T-helper 2 cell (primary cell): Measurements from ENCODE around the gene ERF.

Experiments used
- DNase-seq, 5 experiments: peaks; one replicate each; pipeline versions ENCODE4 v3.0.0 to v3.0.0-alpha.2; 2012 to 2022
- total RNA-seq, 2 donors: gene quantifications; one replicate each; lab custom pipeline; 2026; lab: John Stamatoyannopoulos, UW

ERF gene
- 38.7 to 71.7 reads per million in 2 donors for total RNA-seq

DNA sequence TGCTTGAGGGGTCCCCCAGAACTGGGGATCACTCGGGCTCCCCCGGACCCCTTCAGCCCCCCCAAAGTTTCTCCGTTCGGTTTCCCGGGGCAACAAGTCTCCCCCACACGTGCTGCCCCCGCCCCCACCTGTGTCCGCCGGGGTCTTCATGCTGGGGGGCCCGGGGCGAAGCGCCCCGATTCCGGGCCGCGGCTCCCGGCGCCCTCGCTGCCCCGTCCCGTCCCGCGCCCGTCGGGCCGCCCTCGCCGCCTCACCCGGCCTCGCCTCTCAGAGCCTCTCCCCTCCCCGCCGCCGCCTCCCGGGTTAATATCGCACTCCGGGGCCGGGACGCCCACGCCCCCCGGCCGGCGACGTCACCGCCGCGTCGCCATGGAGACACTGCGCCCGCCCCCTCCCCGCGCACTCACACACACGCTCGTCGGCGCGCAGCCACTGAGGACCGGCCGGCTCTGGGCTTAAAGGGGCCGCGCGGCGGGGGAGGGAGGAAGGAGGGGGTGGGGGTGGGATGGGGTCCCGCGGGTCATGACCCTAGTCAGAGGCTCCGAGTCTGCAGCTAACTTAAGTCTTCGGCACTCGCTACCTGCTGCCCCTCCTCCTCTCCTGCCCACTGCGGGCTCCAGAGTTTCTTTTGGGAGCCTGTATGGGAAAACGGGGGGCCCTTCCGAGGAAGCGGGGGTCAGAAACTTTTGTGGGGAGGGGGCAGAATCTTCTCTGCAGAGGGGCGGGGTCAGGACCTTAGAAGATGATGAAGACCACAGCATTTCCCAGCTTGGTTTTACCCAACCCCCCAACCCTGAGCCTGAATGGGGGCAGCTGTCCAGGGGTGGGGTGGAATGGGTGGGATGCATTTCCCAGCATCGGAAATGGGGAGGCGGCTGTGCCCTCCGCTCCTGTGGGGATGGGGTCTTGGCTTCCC lies at the start of gene ERF:
Gene ERF, minus strand, starts transcription at position 279 of the 916 bp plus-strand sequence. Its CDS starts 129 bp downstream, at position 150.
- peak; percentile 88 to 94 (median 91) for DNase-seq

- no peak for DNase-seq
Observed at GRCh38 chr19:42303876-42304275, 48.9 kb upstream of the ERF start.

DNA sequence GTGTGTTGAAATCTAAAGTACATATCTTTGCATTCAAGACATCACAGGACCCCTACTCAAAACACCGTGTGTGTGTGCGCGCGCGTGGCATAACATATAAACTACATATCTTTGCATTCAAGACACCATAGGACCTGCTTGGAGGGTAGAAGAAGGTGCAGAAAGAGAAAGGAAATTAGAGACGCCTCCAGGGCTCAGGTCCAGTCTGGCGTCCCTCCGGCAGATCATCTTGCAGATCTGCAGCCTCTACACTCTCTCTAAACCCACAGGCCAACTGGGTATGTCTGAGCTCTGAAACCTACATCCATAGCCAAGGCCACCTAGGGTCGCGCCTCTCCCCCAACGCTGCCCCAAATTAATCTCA lies 48.2 kb upstream of the ERF start:
- no peak for DNase-seq

GRCh38 chr19:42301646-42302203 lies 46.8 kb upstream of the ERF start, which contains the start of gene PRR19:
Gene PRR19 (plus strand): TSS chr19:42302132. CDS start chr19:42309585, 7,453 bp downstream.
- peak in 1 of 5 experiments; percentile 51 for DNase-seq

- no peak for DNase-seq
Observed at GRCh38 chr19:42297039-42297438, 42.1 kb upstream of the ERF start.

GRCh38 chr19:42295831-42296525 lies 41.0 kb upstream of the ERF start:
- peak; percentile 73 to 88 (median 78) for DNase-seq

DNA sequence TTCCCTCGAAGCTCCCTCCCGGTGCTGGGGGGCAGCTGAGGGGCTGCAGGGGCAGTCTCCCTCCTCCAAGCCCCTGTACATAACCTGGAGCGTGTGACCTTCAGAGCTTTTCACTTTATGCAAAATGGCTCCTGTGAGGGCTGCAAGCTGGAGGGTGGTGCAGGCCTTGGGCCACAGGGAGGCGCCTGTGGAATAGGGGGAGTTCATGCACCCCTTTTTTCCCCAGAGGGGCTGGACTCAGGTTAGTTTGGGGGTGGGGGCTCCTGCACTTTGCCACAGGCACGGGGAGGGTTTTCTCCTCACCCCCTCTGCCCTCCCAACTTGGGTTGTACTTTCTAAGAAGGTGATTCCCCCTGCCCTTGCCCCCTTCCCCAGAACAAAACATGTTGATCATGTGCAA lies 40.4 kb upstream of the ERF start:
- no peak for DNase-seq

DNA sequence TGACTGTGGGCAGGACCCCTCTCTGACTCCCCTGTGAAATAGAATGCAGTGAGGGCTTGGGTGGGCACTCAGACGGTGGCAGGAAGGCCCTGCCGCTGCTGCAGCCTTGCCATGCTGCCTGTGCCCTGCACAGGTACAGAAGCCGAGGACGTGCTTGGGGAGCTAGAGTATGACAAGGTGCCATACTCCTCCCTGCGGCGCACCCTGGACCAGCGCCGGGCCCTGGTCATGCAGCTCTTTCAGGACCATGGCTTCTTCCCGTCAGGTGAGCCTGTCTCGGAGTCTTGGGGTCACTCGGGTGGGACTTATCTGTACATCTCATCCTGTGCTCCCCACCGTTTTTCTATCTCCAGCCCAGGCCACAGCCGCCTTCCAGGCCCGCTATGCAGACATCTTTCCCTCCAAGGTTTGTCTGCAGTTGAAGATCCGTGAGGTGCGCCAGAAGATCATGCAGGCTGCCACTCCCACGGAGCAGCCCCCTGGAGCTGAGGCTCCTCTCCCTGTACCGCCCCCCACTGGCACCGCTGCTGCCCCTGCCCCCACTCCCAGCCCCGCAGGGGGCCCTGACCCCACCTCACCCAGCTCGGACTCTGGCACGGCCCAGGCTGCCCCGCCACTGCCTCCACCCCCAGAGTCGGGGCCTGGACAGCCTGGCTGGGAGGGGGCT lies 39.7 kb upstream of the ERF start:
- no peak for DNase-seq

- no peak for DNase-seq
Observed at GRCh38 chr19:42293948-42294347, 39.0 kb upstream of the ERF start.

GRCh38 chr19:42293540-42293939 lies 38.6 kb upstream of the ERF start:
- DNase-seq, result no peak

GRCh38 chr19:42292963-42293362 lies 38.0 kb upstream of the ERF start:
- no peak for DNase-seq

- DNase-seq, result no peak
Observed at GRCh38 chr19:42292042-42292960, 37.4 kb upstream of the ERF start.

DNA sequence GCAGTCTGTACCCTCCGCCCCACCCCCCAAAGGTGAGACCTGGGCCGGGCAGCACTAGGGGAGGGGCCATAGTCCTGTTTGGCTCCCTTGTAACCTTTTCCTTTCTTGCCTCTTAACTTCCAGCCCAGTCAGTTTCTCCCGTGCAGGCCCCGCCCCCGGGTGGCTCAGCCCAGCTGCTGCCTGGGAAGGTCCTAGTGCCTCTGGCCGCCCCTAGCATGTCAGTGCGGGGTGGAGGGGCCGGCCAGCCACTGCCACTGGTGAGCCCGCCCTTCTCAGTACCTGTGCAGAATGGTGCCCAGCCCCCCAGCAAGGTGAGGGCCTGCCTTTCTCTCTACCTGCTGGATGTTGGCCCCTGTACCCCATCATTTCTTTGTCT lies 36.5 kb upstream of the ERF start:
- no peak for DNase-seq

DNA sequence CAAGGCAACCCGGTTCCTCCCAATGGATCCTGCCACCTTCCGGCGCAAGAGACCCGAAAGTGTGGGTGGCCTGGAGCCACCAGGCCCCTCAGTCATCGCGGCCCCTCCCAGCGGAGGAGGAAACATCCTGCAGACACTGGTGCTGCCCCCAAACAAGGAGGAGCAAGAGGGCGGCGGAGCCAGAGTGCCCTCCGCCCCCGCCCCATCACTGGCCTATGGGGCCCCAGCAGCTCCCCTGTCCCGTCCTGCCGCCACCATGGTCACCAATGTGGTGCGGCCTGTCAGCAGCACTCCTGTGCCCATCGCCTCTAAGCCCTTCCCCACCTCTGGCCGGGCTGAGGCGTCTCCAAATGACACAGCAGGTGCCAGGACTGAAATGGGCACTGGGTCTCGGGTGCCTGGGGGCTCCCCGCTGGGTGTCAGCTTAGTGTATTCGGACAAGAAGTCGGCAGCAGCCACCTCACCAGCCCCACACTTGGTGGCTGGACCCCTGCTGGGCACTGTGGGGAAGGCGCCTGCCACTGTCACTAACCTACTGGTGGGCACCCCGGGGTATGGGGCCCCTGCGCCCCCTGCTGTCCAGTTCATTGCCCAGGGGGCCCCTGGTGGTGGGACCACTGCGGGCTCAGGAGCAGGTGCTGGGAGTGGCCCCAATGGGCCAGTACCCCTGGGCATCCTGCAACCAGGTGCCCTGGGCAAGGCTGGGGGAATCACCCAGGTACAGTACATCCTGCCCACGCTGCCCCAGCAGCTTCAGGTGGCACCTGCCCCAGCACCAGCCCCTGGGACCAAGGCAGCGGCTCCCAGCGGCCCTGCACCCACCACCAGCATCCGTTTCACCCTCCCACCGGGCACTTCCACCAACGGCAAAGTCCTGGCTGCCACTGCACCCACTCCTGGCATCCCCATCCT lies 35.9 kb upstream of the ERF start:
- DNase-seq, result peak; percentile 35 to 59 (median 43)

DNA sequence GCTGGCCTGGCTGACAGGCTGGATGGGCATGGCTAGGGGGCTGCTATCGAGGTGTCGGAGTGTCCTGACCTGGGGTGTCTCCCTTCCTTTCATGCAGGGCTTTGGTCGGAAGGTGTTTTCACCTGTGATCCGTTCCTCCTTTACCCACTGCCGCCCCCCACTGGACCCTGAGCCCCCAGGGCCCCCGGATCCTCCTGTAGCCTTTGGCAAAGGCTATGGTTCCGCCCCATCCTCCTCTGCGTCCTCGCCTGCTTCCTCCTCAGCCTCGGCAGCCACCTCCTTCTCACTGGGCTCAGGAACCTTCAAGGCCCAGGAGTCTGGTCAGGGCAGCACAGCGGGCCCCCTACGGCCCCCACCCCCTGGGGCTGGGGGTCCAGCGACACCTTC lies 35.2 kb upstream of the ERF start:
- DNase-seq, result no peak

DNA sequence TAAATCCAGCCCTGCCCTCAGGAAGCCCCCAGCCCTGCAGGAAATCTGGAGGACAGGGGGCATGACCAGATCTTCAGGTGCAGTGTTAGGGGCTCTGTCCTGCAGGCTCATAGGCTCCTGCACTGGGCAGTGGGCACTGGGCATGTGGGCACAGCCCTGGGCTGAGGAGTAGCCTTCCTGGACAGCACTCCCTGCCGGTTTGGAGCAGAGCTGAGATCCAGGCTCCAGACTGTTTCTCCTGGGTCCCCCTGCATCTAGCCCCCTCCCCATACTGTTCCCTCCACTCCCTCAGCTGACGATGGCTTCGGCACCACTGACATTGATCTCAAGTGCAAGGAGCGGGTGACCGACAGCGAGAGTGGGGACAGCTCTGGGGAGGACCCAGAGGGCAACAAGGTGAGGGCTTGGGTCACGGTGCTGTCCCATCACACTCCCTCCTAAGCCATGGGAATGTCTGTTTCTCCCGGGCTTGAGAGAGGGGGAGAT lies 34.7 kb upstream of the ERF start:
- no peak for DNase-seq

- DNase-seq, result no peak
Observed at GRCh38 chr19:42288881-42289555, 34.1 kb upstream of the ERF start.

- no peak for DNase-seq
Observed at GRCh38 chr19:42288387-42288786, 33.5 kb upstream of the ERF start.

DNA sequence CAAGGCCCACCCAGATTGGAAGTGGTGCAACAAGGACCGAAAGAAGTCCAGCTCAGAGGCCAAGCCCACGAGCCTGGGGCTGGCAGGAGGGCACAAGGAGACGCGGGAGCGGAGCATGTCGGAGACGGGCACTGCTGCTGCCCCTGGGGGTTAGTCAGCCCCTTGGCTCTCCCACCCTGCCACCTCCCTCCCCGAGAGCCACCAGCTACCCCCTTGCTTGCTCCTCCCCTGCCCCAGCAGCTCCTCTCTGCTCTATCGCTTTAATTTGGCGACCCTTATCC lies 32.8 kb upstream of the ERF start:
- DNase-seq, result no peak
